Measurements from ENCODE around the gene DIRAS1. TPM values are rescaled to one million over a fixed set of nuclear protein-coding genes. Genes with fewer than 3 reads are reported as not detected.

Gene DIRAS1
- total RNA-seq, 1 experiment from 2014 or later, result 25.0 TPM

- TF ChIP-seq, protein P1, sequence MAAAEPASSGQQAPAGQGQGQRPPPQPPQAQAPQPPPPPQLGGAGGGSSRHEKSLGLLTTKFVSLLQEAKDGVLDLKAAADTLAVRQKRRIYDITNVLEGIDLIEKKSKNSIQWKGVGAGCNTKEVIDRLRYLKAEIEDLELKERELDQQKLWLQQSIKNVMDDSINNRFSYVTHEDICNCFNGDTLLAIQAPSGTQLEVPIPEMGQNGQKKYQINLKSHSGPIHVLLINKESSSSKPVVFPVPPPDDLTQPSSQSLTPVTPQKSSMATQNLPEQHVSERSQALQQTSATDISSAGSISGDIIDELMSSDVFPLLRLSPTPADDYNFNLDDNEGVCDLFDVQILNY (CRISPR knock-in tag; IDR thresholded peaks at IDR 0.05), result no peak
- TF ChIP-seq E2F4 (CRISPR knock-in tag; IDR thresholded peaks at IDR 0.05; ENCODE audit: borderline replicate concordance, low read depth) (no peak), MLX (CRISPR knock-in tag; IDR thresholded peaks at IDR 0.05) (no peak), ATF6 (CRISPR knock-in tag; IDR thresholded peaks at IDR 0.05) (no peak)
- TF ChIP-seq, protein P2, sequence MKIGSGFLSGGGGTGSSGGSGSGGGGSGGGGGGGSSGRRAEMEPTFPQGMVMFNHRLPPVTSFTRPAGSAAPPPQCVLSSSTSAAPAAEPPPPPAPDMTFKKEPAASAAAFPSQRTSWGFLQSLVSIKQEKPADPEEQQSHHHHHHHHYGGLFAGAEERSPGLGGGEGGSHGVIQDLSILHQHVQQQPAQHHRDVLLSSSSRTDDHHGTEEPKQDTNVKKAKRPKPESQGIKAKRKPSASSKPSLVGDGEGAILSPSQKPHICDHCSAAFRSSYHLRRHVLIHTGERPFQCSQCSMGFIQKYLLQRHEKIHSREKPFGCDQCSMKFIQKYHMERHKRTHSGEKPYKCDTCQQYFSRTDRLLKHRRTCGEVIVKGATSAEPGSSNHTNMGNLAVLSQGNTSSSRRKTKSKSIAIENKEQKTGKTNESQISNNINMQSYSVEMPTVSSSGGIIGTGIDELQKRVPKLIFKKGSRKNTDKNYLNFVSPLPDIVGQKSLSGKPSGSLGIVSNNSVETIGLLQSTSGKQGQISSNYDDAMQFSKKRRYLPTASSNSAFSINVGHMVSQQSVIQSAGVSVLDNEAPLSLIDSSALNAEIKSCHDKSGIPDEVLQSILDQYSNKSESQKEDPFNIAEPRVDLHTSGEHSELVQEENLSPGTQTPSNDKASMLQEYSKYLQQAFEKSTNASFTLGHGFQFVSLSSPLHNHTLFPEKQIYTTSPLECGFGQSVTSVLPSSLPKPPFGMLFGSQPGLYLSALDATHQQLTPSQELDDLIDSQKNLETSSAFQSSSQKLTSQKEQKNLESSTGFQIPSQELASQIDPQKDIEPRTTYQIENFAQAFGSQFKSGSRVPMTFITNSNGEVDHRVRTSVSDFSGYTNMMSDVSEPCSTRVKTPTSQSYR (CRISPR knock-in tag; IDR thresholded peaks at IDR 0.05), result no peak
These were observed 41.0 kb upstream of the DIRAS1 start (continued) for GRCh38 chr19:2761876-2762782.

DNA sequence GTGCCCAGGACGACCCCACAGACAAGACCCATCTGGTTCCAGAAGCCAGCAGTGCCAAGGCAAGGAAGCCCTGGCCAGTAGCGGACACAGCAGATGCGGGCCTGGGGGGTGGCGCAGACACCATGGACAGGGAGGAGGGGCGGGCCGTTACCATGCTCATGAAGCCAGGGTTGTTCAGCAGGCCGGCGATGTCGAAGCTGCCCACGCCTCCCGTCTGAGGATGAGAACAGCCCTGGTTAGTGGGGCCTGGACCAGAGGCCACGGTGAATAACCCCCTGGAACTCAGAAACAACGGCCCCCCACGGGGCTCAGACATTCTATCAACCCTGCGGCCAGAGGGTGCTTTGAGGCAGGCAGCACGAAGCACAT is 40.1 kb upstream of the DIRAS1 start:
- H3K27me3 Mint-ChIP-seq (ENCODE audit: low read depth), result no peaks in the 10 kb centered on the region
- H3K4me3 Mint-ChIP-seq, result no peak overlapping the region
- H3K4me1 Mint-ChIP-seq, result no peaks in the 10 kb centered on the region
- ATAC-seq, result no peak
- H3K9me3 Mint-ChIP-seq, result no peaks in the 10 kb centered on the region
- CTCF ChIA-PET, result no interaction called here
- peaks cover 37% of the 10 kb centered on the region for H3K36me3 Mint-ChIP-seq
- POLR2A ChIA-PET, result no interaction called here
- H3K27ac Mint-ChIP-seq, result no peak overlapping the region
- DNase-seq (ENCODE audit: low spot score), result no peak
- no peak for TF ChIP-seq EMX1 (CRISPR knock-in tag; IDR thresholded peaks at IDR 0.05)
- TF ChIP-seq, protein P2 (CRISPR knock-in tag; IDR thresholded peaks at IDR 0.05), result no peak
- no peak for TF ChIP-seq USF2 (CRISPR knock-in tag; IDR thresholded peaks at IDR 0.05)
- no peak for TF ChIP-seq ATF6 (CRISPR knock-in tag; IDR thresholded peaks at IDR 0.05)
- TF ChIP-seq AFF4 (CRISPR knock-in tag; IDR thresholded peaks at IDR 0.05; ENCODE audit: borderline replicate concordance), result no peak
- TF ChIP-seq, protein P3, sequence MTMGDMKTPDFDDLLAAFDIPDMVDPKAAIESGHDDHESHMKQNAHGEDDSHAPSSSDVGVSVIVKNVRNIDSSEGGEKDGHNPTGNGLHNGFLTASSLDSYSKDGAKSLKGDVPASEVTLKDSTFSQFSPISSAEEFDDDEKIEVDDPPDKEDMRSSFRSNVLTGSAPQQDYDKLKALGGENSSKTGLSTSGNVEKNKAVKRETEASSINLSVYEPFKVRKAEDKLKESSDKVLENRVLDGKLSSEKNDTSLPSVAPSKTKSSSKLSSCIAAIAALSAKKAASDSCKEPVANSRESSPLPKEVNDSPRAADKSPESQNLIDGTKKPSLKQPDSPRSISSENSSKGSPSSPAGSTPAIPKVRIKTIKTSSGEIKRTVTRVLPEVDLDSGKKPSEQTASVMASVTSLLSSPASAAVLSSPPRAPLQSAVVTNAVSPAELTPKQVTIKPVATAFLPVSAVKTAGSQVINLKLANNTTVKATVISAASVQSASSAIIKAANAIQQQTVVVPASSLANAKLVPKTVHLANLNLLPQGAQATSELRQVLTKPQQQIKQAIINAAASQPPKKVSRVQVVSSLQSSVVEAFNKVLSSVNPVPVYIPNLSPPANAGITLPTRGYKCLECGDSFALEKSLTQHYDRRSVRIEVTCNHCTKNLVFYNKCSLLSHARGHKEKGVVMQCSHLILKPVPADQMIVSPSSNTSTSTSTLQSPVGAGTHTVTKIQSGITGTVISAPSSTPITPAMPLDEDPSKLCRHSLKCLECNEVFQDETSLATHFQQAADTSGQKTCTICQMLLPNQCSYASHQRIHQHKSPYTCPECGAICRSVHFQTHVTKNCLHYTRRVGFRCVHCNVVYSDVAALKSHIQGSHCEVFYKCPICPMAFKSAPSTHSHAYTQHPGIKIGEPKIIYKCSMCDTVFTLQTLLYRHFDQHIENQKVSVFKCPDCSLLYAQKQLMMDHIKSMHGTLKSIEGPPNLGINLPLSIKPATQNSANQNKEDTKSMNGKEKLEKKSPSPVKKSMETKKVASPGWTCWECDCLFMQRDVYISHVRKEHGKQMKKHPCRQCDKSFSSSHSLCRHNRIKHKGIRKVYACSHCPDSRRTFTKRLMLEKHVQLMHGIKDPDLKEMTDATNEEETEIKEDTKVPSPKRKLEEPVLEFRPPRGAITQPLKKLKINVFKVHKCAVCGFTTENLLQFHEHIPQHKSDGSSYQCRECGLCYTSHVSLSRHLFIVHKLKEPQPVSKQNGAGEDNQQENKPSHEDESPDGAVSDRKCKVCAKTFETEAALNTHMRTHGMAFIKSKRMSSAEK (CRISPR knock-in tag; IDR thresholded peaks at IDR 0.05; ENCODE audit: borderline replicate concordance), result no peak

Measured in WTC11 (cell line).